LNCAP (cell line): Measurements from ENCODE around the gene SLC31A1.

ENCODE experiments used
- TF ChIP-seq, protein P1 (sequence below): fragments of 450-650 bp; IDR thresholded peaks from 2 replicates; pipeline ENCODE4 v1.5.1; 2017; ENCODE audit warnings: mild to moderate bottlenecking

SLC31A1 gene

DNA sequence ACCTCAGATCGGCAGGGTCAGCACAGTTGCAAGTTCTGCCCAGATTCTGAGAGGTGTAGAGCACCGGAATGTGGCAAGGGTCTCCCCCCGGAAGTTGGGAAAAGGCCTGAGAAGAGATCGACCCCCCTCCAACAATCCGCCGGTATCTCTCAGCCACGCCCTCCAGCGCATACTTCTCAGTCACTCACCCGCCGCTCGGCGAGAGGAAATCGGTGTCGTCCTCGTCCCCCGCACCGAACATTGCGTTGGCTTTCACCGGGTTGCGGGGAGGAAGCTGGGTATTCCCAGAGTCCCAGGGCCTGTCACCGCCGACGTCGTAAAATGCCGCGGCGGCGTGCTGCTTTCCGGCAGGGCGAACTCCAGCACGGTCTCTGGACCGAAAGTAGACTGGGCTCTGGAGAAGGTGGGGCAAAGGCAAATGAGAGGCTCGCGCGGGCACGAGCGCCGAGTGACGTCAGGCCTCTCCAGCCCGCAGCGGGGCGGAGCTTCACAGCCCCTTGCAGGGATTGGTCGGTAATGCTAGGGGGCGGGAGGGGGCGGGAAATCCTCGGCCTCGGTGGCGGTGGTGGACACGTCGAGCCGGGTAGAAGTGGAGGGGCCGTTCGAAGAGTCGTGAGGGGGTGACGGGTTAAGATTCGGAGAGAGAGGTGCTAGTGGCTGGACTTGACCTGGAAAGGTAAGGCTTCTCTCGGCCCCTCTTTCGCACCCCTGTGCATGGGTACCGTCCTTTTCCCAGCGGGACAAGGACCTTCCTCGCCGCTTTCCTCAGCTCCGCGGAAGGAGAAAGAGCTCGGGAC lies at the start of gene SLC31A1, which contains the start of gene FKBP15:
SLC31A1 (plus strand) TSS at position 542 of the 797 bp plus-strand sequence. CDS start 34,605 bp downstream, outside the sequence.
FKBP15 (minus strand) TSS at position 275 of the 797 bp plus-strand sequence; CDS start at position 241, 34 bp downstream.
- TF ChIP-seq, protein P1, sequence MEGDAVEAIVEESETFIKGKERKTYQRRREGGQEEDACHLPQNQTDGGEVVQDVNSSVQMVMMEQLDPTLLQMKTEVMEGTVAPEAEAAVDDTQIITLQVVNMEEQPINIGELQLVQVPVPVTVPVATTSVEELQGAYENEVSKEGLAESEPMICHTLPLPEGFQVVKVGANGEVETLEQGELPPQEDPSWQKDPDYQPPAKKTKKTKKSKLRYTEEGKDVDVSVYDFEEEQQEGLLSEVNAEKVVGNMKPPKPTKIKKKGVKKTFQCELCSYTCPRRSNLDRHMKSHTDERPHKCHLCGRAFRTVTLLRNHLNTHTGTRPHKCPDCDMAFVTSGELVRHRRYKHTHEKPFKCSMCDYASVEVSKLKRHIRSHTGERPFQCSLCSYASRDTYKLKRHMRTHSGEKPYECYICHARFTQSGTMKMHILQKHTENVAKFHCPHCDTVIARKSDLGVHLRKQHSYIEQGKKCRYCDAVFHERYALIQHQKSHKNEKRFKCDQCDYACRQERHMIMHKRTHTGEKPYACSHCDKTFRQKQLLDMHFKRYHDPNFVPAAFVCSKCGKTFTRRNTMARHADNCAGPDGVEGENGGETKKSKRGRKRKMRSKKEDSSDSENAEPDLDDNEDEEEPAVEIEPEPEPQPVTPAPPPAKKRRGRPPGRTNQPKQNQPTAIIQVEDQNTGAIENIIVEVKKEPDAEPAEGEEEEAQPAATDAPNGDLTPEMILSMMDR: no peak

DNA sequence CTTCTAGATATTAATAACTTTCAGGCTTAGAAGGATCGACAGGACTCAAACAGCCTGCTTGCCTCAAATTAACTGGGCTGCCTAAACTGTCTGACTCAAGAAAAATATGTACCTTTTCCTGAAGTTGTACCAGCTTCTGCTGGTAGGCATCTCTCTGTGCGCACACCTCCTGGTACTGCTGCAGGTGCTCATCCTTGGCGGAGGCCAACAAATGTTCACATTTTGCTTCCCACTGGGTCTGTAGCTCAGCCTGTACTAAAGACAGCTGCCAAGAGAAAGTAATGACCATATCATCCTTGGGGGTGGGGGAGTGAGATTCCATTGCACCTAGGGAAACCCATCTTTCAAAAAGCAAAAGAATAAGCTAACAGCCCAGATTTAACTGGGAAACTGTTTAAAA lies 48.0 kb upstream of the SLC31A1 start:
- TF ChIP-seq, protein P1: no peak

DNA sequence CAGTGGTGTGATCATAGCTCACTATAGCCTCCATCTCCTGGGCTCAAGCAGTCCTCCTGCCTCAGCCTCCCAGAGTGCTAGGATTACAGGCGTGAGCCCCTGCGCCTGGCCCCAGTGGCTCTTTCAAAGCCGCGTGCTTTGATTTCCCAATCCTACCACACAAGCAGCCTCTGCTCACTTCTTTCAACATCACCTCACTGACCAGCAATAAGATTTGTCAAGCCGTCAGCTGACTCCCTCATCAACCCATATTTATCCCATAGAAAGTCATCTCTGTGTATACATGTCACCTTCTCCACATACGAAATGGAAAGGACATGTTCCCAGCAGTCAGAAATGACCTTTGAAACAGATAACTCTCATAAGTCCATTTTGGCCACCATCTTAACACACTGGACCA lies 44.5 kb upstream of the SLC31A1 start:
- TF ChIP-seq, protein P1: no peak

DNA sequence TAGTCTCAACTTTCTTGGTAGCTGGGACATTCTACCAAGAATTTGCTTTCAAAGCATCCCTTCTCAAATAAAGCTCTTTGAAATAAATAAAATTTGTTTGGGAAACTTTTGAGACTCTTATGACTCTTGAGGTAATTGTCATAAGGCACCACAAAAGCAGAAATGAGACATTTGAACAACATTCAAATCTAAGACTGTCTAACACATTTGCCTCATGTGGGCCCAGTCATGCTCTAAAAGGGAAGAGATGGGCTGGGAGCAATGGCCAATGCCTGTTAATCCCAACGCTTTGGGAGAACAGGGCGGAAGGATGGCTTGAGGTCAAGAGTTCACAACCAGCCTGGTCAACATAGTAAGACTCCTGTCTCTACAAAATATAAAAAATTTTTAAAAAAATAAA lies 44.1 kb upstream of the SLC31A1 start:
- TF ChIP-seq, protein P1: no peak

DNA sequence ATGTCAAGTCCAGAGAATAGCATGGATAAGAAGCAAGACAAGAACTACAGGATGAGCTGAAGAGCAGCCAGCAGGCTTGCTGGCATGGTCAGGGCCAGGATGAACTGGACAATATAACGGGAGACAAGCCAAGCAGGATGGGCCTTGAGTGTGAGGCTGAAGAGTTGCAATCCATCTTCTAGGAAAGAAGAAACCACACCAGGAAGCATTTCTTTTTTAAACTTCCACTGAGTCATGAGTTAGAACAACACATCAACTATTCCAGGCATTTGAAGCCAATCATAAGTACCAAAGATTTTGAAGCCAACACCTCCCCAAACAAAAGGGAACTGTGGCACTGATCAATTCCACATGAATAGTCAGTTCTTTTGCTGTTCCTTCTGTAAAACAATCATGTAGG lies 43.3 kb upstream of the SLC31A1 start:
- TF ChIP-seq, protein P1: no peak

DNA sequence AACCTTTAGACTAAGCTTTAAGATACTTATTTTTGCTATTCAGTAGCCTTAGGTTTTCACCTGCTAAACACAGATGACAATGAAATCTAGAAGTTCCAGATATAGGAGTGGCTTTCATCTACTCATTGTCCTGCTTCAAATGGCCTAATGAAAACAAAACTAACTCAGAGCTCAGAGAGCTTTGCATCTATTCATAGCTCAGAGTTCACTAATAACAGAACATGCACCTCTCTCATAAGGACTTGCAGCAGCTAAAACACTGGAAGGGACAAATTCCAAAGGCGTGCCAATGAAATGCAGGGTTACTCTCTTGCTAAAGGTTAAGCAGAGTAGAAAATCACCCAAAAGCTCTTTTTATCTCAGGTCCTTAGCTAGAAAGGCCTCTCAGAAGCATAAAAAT lies 41.5 kb upstream of the SLC31A1 start:
- TF ChIP-seq, protein P1: no peak

GRCh38 chr9:113181165-113181564 lies 40.2 kb upstream of the SLC31A1 start:
- TF ChIP-seq, protein P1: no peak
